Mucosa of descending colon (tissue), 3 donors: Measurements from ENCODE around the gene LARP1. TPM values are rescaled to one million over a fixed set of nuclear protein-coding genes. Genes with fewer than 3 reads are reported as not detected.
A peak's percentile ranks its signal among the peaks of the same experiment; 100 is the strongest.

Experiments used
- ATAC-seq: fragments of 200-7000 bp; cut with Tn5 transposase; one replicate; pipeline ENCODE4 v1.9.1; 2020; ENCODE audit warnings: mild to moderate bottlenecking, moderate library complexity
- DNase-seq, 3 donors: peaks; one replicate each; pipeline ENCODE4 v3.0.0-alpha.2; 2020
- H3K36me3 ChIP-seq: fragments of 200-600 bp; one replicate; pipeline ENCODE4 v1.8.0; 2021; ENCODE audit warnings: low read depth, mild to moderate bottlenecking
- H3K4me1 ChIP-seq: fragments of 200-600 bp; one replicate; pipeline ENCODE4 v1.8.0; 2021; ENCODE audit warnings: low read depth, mild to moderate bottlenecking
- H3K4me3 ChIP-seq: fragments of 200-600 bp; one replicate; pipeline ENCODE4 v1.8.0; 2021; ENCODE audit warnings: mild to moderate bottlenecking
- H3K9me3 ChIP-seq: fragments of 200-600 bp; one replicate; pipeline ENCODE4 v1.8.0; 2021; ENCODE audit warnings: mild to moderate bottlenecking
- intact Hi-C, 2 donors: fragments of 100-400 bp; cut with DNase I in 1 of 2; cut with micrococcal nuclease in 1 of 2; formaldehyde crosslinking; loops; one replicate each; pipeline versions ENCODE4 v1.11.0 to v1.11.1; 2022; cut with DNase I, micrococcal nuclease
- total RNA-seq, 3 donors: library from RNA; stranded (reverse); fragmentation: NEBNext Ultra II Directional in 2 of 3; extraction: Animal tissue kit (Norgen Biotek cat#: 25700) in 2 of 3; gene quantifications; one replicate each; pipeline versions ENCODE4 v1.2.1 to v1.2.4, GENCODE V29; 2021 to 2023
- TF ChIP-seq, protein P1 (sequence below): fragments of 200-600 bp; IDR thresholded peaks from one replicate; pipeline ENCODE4 v1.8.0; 2022; ENCODE audit warnings: antibody characterized with exemption, mild to moderate bottlenecking
- donor health status: DM: no; HTN: no; CAD: no; lungs with moderate emphysema.
- donor health status: DM: no; HTN: no; CAD: no.
- donor health status: DM: no; HTN: yes; CAD: no.

Gene LARP1
- total RNA-seq, 3 donors from 2014 or later, result 127 to 157 (median 140) TPM

DNA sequence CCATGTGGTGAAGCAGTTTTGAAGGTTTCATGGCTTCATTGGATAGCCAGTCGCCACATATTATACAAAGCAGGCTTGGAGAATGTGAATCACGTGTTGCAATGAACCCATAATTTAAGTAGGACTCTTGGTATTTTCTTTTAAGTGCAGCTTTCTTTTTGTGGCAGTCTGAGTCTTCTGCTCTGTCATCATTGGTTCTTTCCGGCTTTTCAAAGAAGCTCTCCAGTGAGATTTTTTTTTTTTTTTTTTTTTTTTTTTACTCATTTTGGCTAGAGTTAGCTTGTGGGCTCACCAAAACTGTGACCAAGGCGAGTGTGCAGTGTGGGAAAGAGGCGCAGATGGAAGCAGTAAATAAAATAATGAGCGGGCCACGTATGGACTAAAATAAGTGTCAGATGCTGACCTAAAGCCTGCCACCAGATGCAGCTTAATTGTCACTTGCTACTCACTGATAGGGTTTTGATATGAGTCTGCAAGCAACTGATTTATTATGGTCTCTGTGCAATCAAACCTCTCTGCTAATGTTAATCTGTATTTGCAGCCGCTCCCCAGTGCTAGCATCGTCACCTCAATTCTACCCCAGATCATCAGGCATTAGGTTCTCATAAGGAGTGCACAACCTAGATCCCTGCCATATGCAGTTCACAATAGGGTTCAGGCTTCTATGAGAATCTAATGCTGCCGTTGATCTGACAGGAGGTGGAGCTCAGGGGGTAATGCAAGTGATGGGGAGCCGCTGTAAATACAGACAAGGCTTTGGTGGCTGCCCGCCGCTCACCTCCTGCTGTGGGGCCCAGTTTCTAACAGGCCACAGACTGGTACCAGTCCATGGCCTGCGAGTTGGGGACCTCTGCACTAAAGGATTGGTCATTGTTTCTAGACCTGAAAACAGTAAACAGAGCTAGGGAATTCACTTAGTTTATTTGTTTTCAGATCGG, 45.5 kb upstream of the LARP1 start:
- TF ChIP-seq, protein P1, sequence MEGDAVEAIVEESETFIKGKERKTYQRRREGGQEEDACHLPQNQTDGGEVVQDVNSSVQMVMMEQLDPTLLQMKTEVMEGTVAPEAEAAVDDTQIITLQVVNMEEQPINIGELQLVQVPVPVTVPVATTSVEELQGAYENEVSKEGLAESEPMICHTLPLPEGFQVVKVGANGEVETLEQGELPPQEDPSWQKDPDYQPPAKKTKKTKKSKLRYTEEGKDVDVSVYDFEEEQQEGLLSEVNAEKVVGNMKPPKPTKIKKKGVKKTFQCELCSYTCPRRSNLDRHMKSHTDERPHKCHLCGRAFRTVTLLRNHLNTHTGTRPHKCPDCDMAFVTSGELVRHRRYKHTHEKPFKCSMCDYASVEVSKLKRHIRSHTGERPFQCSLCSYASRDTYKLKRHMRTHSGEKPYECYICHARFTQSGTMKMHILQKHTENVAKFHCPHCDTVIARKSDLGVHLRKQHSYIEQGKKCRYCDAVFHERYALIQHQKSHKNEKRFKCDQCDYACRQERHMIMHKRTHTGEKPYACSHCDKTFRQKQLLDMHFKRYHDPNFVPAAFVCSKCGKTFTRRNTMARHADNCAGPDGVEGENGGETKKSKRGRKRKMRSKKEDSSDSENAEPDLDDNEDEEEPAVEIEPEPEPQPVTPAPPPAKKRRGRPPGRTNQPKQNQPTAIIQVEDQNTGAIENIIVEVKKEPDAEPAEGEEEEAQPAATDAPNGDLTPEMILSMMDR, result no peak
- DNase-seq, result no peak
- intact Hi-C loops, result no loop called here
- no peaks in the 10 kb centered on the region for H3K9me3 ChIP-seq
- no peaks in the 10 kb centered on the region for H3K36me3 ChIP-seq
- ATAC-seq, result no peak
- H3K4me1 ChIP-seq, result peaks cover 16% of the 10 kb centered on the region
- no peak overlapping the region for H3K4me3 ChIP-seq

DNA sequence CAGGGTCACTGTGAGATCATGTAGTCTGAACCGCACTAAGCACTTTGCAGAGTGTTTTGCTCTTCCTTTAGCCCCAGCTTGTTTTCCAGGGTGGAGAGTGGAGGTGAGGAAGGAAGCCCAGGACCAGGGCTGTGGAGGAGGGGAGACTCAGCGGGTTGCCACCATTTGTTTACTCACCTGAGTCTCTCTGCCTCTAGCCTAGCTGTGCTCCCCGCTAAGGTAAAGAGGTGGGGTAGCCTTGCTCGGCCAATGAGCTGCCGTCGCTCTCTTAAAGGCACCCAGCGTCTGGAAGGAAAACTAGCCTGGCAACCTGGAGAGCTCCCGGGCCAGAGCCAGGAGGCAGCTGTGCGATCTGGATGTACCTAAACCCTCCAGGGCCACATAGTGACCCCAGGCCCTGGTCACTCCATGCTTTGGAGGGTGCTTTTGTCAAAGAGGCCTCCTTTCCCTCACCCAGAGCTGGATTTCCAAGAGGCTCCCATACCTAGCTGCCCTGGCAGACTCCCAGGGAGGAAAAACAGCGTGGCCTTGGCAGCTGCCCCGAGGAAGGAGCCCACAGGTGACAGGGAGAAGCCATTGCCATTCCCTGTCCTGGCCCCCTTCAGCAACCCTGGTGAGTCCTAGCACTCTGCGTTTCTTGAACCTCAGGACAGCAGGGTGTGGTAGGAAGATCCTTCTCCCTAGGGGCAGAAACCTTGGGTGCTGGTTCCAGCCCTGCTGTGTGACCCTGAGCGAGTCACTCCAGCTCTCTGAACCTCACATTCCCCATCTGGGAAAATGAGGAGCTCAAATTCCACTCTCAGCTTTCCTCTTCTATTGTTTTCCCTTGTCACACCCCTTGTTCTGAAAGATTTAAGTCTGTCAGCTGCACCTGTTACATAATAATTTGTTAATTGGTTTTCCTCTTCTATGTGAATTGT, 42.4 kb upstream of the LARP1 start:
- TF ChIP-seq, protein P1, result no peak
- Histone ChIP-seq H3K4me1 (peaks cover 22% of the 10 kb centered on the region), H3K9me3 (no peaks in the 10 kb centered on the region), H3K4me3 (no peak overlapping the region), H3K36me3 (no peaks in the 10 kb centered on the region)
- peak; percentile 82 to 87 (median 84) for DNase-seq
- ATAC-seq, result peak; percentile 88
- intact Hi-C loops, result no loop called here

- DNase-seq (peak in 2 of 3 donors; percentile 45 to 48), ATAC-seq (peak; percentile 61)
- Histone ChIP-seq H3K4me3 (no peak overlapping the region), H3K4me1 (peaks cover 22% of the 10 kb centered on the region), H3K9me3 (no peaks in the 10 kb centered on the region), H3K36me3 (no peaks in the 10 kb centered on the region)
- intact Hi-C loops, result no loop called here
- TF ChIP-seq, protein P1, result no peak
Measured at GRCh38 chr5:154713615-154714125, 41.5 kb upstream of the LARP1 start.

- Histone ChIP-seq H3K36me3 (no peaks in the 10 kb centered on the region), H3K4me3 (no peak overlapping the region), H3K4me1 (peaks cover 22% of the 10 kb centered on the region), H3K9me3 (no peaks in the 10 kb centered on the region)
- TF ChIP-seq, protein P1, result no peak
- ATAC-seq (peak; percentile 83), DNase-seq (peak in 2 of 3 donors; percentile 37 to 55)
- intact Hi-C loops, result no loop called here
Measured at GRCh38 chr5:154714266-154714986, 40.8 kb upstream of the LARP1 start.
